AG09319 (cell line): ENCODE measurements around the gene PAK4.

Experiments used
- DNase-seq: peaks from one replicate; pipeline ENCODE4 v3.0.0-alpha.2; 2010; ENCODE audit warnings: low read depth; ENCODE audit errors: extremely low read depth
- TF ChIP-seq, protein P1 (sequence below): IDR thresholded peaks from 2 replicates; pipeline ENCODE4 v1.5.1; 2011; ENCODE audit warnings: low read depth, mild to moderate bottlenecking, inconsistent platforms, low read length, moderate library complexity

PAK4 gene

DNA sequence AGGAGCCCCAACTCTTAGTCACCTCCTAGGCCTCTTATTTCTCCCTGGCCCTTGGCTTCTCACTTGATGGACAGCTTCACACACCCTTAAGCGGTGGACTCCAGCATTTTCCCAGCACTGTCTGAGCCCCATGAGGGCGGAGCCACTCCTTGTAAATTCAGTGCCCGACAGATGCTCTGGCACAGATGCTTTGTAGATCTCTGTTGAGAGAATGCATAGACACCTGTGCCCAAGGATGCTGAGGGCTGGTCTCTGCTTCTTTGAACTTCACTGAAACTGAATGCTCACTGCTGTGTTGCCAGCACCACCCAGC, 75.2 kb downstream of the PAK4 start:
- TF ChIP-seq, protein P1, sequence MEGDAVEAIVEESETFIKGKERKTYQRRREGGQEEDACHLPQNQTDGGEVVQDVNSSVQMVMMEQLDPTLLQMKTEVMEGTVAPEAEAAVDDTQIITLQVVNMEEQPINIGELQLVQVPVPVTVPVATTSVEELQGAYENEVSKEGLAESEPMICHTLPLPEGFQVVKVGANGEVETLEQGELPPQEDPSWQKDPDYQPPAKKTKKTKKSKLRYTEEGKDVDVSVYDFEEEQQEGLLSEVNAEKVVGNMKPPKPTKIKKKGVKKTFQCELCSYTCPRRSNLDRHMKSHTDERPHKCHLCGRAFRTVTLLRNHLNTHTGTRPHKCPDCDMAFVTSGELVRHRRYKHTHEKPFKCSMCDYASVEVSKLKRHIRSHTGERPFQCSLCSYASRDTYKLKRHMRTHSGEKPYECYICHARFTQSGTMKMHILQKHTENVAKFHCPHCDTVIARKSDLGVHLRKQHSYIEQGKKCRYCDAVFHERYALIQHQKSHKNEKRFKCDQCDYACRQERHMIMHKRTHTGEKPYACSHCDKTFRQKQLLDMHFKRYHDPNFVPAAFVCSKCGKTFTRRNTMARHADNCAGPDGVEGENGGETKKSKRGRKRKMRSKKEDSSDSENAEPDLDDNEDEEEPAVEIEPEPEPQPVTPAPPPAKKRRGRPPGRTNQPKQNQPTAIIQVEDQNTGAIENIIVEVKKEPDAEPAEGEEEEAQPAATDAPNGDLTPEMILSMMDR, result no peak
- no peak for DNase-seq

DNA sequence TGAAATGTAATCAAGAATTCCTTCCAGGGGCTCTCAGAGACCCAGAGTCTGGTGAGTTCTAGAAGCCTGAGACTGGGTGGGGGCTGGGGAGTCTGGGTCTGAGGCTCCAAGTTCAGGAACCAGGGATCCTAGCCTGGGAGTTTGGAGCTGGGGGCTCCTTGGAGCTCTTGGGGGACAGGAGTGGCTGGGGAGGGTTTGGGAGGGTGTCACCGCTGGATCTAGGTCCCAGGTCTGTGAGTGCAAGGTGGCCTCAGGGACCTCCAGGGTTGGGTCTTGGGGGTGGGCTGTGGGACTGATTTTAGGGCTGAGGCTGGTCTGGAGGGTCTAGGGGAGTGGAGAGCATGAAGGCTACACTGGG, 77.4 kb downstream of the PAK4 start:
- DNase-seq, result no peak
- TF ChIP-seq, protein P1, result no peak

DNA sequence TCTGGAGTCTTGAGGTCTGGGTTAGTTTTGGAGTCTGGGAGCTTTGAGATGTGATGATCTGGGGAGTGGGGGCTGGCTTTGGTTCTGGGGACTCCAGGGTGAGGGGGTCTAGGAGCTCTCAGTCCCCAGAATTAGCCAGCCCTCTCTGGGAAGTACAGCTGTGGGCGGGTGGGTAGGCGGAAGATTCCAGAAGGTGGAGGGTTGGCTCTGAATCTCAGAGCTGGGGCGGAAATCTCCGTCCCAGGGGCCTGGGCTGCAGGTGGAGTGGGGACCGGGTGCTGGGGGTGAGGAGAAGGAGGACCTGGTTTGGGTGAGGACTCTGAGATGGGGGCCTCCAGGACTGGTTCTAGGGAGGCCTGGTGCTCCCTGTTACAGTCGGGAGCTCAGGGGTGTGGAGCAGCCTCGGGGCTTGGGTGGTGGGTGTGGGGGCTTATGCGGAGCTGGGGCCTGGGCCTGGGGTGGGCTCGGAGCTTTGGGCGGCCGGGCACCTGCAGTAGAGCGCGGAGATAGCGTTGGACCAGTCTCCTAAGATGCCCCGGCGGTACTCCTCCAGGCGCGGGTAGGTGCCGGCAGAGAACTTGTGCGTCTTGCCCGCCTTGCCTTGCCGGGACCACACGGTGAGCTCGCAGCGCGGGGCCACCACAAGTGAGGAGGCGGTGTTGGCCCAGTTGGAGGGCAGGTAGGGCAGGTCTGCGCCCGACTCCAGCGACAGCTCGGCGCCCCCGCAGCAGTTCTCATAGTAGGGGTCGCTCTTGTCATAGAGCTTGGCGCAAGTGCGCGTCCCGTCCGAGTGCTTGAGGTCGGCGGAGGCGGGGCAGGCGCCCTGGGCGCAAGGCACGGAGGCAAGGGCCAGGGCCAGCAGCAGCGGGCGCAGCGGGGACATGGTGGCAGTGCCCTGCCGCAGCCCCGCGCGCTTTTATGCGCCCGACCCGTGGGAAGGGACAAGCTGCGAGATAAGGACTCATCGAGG, 78.1 kb downstream of the PAK4 start, which contains the start of gene SYCN:
TSS of gene SYCN (minus strand) at position 892 of the 970 bp plus-strand sequence. CDS start at position 883, 9 bp downstream.
- TF ChIP-seq, protein P1, result no peak
- DNase-seq, result no peak

DNA sequence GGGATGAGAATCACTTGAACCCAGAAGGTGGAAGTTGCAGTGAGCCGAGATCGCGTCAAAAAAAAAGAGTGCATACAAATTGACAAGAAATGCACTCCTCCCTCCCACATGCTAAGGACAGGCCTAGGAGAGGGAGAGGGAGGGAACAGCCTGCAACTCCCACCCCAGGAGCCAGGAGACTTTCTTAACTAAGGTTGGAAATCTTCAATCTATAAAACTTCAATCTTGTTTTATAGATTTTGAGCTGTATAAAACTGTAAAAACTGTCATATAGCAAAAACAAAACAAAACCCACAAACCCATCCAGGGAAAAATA, 79.8 kb downstream of the PAK4 start:
- no peak for DNase-seq
- TF ChIP-seq, protein P1, result no peak

DNA sequence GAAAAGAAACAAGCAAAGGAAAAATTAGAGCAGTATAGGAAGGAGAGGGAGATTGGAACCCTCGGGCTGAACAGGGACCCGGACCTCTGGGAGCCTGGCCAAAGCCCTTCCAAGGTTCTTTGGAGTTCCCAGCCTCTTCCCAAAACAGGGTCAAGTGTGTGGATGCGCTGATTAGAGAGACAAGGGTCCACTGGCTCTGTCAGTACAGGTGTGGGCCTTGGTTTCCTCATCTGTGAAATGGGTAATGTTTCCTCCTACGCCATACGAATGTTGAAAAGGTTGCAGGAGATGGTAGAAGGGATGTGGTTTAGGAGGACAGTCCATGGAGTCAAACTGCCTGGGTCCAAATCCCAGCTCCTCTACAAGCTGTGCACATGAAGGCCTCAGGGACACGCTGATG, 80.5 kb downstream of the PAK4 start:
- TF ChIP-seq, protein P1, result no peak

DNA sequence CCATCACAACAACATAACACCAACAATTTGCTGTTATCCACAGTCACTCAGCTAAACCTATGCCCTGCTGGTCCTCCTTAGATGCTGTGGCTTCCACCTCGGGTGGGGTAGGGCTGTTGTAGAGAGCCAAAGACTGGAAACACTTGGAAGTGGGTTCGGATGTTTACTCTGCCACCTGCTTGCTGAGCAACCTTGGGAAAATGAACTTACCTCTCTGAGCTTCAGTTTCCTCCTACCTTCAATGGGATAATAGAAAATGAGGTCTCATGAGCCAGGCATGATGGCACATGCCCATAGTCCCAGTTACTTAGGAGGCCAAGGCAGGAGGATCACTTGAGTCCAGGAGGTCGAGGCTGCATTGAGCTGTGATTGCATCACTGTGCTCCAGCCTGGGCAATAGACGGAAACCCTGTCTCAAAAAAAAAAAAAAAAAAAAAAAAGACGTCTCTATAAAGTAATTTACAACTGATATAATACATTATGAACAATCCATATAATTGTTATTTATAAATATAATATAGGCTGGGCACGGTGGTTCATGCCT, 81.8 kb downstream of the PAK4 start:
- no peak for DNase-seq
- TF ChIP-seq, protein P1, result no peak

More for the DNA sequence above, 80.5 kb downstream of the PAK4 start:
- DNase-seq, result no peak

DNA sequence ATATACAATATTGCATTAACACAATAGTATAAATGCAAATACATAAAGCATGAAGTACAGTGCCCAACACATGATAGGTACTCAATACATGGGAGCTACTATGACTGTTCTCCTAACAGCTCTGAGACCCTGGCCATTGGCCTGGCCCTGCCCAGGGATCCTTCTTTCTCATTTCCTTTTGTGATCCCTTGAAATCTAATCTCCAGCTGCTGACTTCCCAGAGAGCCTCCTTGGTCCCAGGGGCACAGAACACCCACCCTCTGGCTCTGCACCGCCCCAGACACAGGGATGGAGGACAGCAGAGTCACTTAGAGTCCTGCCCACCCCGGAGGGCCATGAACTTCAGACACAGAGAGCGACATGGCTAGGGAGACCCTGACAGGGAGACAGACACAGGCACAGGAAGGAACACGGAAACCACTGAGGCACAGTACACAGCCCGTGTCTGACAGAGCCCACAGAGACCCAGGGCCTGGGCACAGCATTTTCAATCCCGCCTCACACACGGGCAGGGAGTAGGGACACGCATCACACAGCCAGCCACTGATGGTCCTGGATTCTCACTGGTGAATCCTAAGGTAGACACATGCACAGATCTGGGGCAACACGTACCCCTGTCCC, 82.7 kb downstream of the PAK4 start:
- no peak for DNase-seq

More for the DNA sequence above, 82.7 kb downstream of the PAK4 start:
- TF ChIP-seq, protein P1, result no peak
